Small intestine (tissue), 7 donors: ENCODE results near the gene SDHAF3. TPM values are rescaled to one million over a fixed set of nuclear protein-coding genes. Genes with fewer than 3 reads are reported as not detected.
A peak's percentile ranks its signal among the peaks of the same experiment; 100 is the strongest.

Experiments used
- DNase-seq, 2 donors: peaks; one replicate each; pipeline versions ENCODE4 v3.0.0 to v3.0.0-alpha.2; 2013
- FAIRE-seq: peaks from 2 replicates; lab custom pipeline; 2012; peaks lifted over from hg19 to GRCh38; lab: Jason Lieb, UNC
- H3K27ac ChIP-seq, 3 donors: one replicate each; pipeline ENCODE4 v1.5.1; 2013; ENCODE audit warnings: low read length in 2 of 3, mild to moderate bottlenecking in 2 of 3, control low read depth in 1 of 3, inconsistent platforms in 1 of 3, low read depth in 1 of 3, moderate library complexity in 1 of 3
- H3K27me3 ChIP-seq, 3 donors: one replicate each; pipeline ENCODE4 v1.6.1; 2013; ENCODE audit warnings: low read length in 3 of 3, inconsistent platforms in 1 of 3; ENCODE audit not compliant: control insufficient read depth in 3 of 3, insufficient read depth in 3 of 3
- H3K36me3 ChIP-seq, 3 donors: one replicate each; pipeline ENCODE4 v1.6.1; 2013; ENCODE audit warnings: low read length in 3 of 3, inconsistent platforms in 1 of 3, low read depth in 1 of 3, mild to moderate bottlenecking in 1 of 3, moderate library complexity in 1 of 3; ENCODE audit not compliant: control insufficient read depth in 3 of 3, insufficient read depth in 2 of 3
- H3K4me1 ChIP-seq, 3 donors: one replicate each; pipeline ENCODE4 v1.6.1; 2013; ENCODE audit warnings: low read length in 2 of 3, inconsistent platforms in 1 of 3, low read depth in 1 of 3, mild to moderate bottlenecking in 1 of 3, moderate library complexity in 1 of 3; ENCODE audit not compliant: control insufficient read depth in 3 of 3, insufficient read depth in 2 of 3
- H3K4me3 ChIP-seq, 3 donors: one replicate each; pipeline ENCODE4 v1.5.1; 2013; ENCODE audit warnings: low read length in 3 of 3, control low read depth in 1 of 3, inconsistent platforms in 1 of 3, low read depth in 1 of 3, mild to moderate bottlenecking in 1 of 3, moderate library complexity in 1 of 3
- H3K9me3 ChIP-seq, 2 donors: one replicate each; pipeline ENCODE4 v1.6.1; 2013; ENCODE audit warnings: low read depth in 1 of 2, low read length in 1 of 2; ENCODE audit not compliant: control insufficient read depth in 2 of 2, insufficient read depth in 1 of 2
- WGBS, 3 donors: extraction: QIAGEN DNeasy Blood & Tissue Kit; methylation state at CpG; one replicate each; pipeline ENCODE4 v1.1.7; 2013; 5-methylcytosine and 5-hydroxymethylcytosine counted together
- polyA plus RNA-seq, 4 donors: library from polyadenylated mRNA; stranded (reverse) in 3 of 4; unstranded in 1 of 4; fragments of 200-250 nt in 3 of 4; fragments of 120-200 nt in 1 of 4; gene quantifications; one replicate each; pipeline versions ENCODE4 v1.2.1 to v1.2.3, GENCODE V29; 2013
- donor health status: healthy with polysubstance abuse.
- donor health status: control.
- donor health status: control.
- donor health status: Bipolar disorder and iron deficiency.
- donor health status: healthy.

The SDHAF3 gene
- polyA plus RNA-seq, 4 donors = 18.9 to 27.5 (median 20.4) TPM

GRCh38 chr7:97088364-97088763 lies 29.1 kb upstream of the SDHAF3 start:
- Histone ChIP-seq H3K4me3 (no peak overlapping the region), H3K27me3 (peaks cover 0 to 7% (median 4%) of the 10 kb centered on the region in 3 donors), H3K27ac (no peak overlapping the region), H3K4me1 (no peaks in the 10 kb centered on the region), H3K9me3 (no peaks in the 10 kb centered on the region), H3K36me3 (no peaks in the 10 kb centered on the region)
- 51 to 60% (median 58%) methylated on average over 3 of the region's 3 CpGs for WGBS, 3 donors
- no peak for FAIRE-seq
- DNase-seq = no peak

GRCh38 chr7:97089771-97090170 lies 27.7 kb upstream of the SDHAF3 start:
- Histone ChIP-seq H3K27ac (no peak overlapping the region), H3K9me3 (no peaks in the 10 kb centered on the region), H3K36me3 (no peaks in the 10 kb centered on the region), H3K27me3 (peaks cover 0 to 7% (median 4%) of the 10 kb centered on the region in 3 donors), H3K4me3 (no peak overlapping the region), H3K4me1 (no peaks in the 10 kb centered on the region)
- WGBS, 3 donors = 73 to 87% (median 77%) methylated on average over 6 of the region's 6 CpGs
- FAIRE-seq (no peak), DNase-seq (no peak)

GRCh38 chr7:97090761-97091353 lies 26.6 kb upstream of the SDHAF3 start:
- Histone ChIP-seq H3K36me3 (no peaks in the 10 kb centered on the region), H3K27ac (no peak overlapping the region), H3K4me1 (no peaks in the 10 kb centered on the region), H3K27me3 (peaks cover 0 to 4% (median 3%) of the 10 kb centered on the region in 3 donors), H3K9me3 (no peaks in the 10 kb centered on the region), H3K4me3 (no peak overlapping the region)
- DNase-seq = no peak
- 39 to 50% (median 47%) methylated on average over 1 of the region's 1 CpG for WGBS, 3 donors
- FAIRE-seq = no peak

- H3K4me1 ChIP-seq = no peaks in the 10 kb centered on the region
- H3K27me3 ChIP-seq = peaks cover 0 to 4% (median 2%) of the 10 kb centered on the region in 3 donors
- no peak overlapping the region for H3K27ac ChIP-seq
- no peak for DNase-seq
- no peak for FAIRE-seq
- no peaks in the 10 kb centered on the region for H3K36me3 ChIP-seq
- no peak overlapping the region for H3K4me3 ChIP-seq
- no peaks in the 10 kb centered on the region for H3K9me3 ChIP-seq
- 62 to 72% (median 64%) methylated on average over 3 of the region's 3 CpGs for WGBS, 3 donors
These were observed 23.1 kb upstream of the SDHAF3 start for GRCh38 chr7:97094284-97094930.

GRCh38 chr7:97096037-97096436 lies 21.5 kb upstream of the SDHAF3 start:
- no peaks in the 10 kb centered on the region for H3K36me3 ChIP-seq
- no peaks in the 10 kb centered on the region for H3K4me1 ChIP-seq
- H3K27me3 ChIP-seq = peaks cover 0 to 2% (median 0%) of the 10 kb centered on the region in 3 donors
- no peak overlapping the region for H3K4me3 ChIP-seq
- 80 to 81% (median 81%) methylated on average over 2 of the region's 2 CpGs for WGBS, 3 donors
- no peaks in the 10 kb centered on the region for H3K9me3 ChIP-seq
- no peak overlapping the region for H3K27ac ChIP-seq
- DNase-seq (no peak), FAIRE-seq (no peak)

GRCh38 chr7:97096661-97097060 lies 20.8 kb upstream of the SDHAF3 start:
- Histone ChIP-seq H3K4me1 (no peaks in the 10 kb centered on the region), H3K4me3 (no peak overlapping the region), H3K36me3 (no peaks in the 10 kb centered on the region), H3K9me3 (no peaks in the 10 kb centered on the region), H3K27me3 (peaks cover 0 to 2% (median 0%) of the 10 kb centered on the region in 3 donors), H3K27ac (no peak overlapping the region)
- DNase-seq = no peak
- FAIRE-seq = no peak
- WGBS, 3 donors = 42 to 62% (median 53%) methylated on average over 4 of the region's 4 CpGs

GRCh38 chr7:97104719-97105238 lies 12.7 kb upstream of the SDHAF3 start:
- H3K9me3 ChIP-seq = no peaks in the 10 kb centered on the region
- no peaks in the 10 kb centered on the region for H3K36me3 ChIP-seq
- no peak overlapping the region for H3K27ac ChIP-seq
- no peak overlapping the region for H3K4me3 ChIP-seq
- FAIRE-seq (no peak), DNase-seq (peak; percentile 72 to 82)
- 3 to 15% (median 13%) methylated on average over 8 of the region's 8 CpGs for WGBS, 3 donors
- H3K27me3 ChIP-seq = peaks cover 0 to 3% (median 2%) of the 10 kb centered on the region in 3 donors
- H3K4me1 ChIP-seq = no peaks in the 10 kb centered on the region

- Histone ChIP-seq H3K27me3 (peaks cover 0 to 3% (median 2%) of the 10 kb centered on the region in 3 donors), H3K36me3 (no peaks in the 10 kb centered on the region), H3K4me3 (no peak overlapping the region), H3K27ac (no peak overlapping the region), H3K4me1 (no peaks in the 10 kb centered on the region), H3K9me3 (peaks cover 0 to 3% of the 10 kb centered on the region in 2 donors)
- DNase-seq = no peak
- FAIRE-seq = no peak
- 84 to 92% (median 87%) methylated on average over 2 of the region's 2 CpGs for WGBS, 3 donors
These were observed 10.2 kb upstream of the SDHAF3 start for GRCh38 chr7:97107192-97107800.
